Measurements from ENCODE around the gene NRDE2. TPM values are rescaled to one million over a fixed set of nuclear protein-coding genes. Genes with fewer than 3 reads are reported as not detected.

Gene NRDE2
- total RNA-seq, 1 experiment from 2014 or later, result 6.5 TPM

DNA sequence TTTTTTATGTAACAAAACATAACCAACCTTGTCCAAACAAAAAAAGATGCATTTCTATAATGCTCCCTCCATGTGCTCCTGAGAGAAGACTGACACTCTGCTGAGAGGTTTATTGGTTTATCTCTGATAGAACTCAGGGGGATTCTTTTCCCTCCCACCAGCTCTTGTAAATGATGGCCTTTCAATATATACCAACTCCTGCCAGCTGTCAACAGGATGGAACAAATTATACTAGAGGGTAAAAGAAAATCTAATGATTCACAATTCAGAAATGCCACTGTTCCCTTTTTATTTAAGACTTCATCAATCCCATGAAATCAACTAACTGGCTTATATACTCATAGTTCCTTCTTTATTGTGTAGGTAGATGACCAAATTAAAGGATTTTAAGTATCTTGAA lies 50.0 kb downstream of the NRDE2 start:
- H3K27ac ChIP-seq, result no peak overlapping the region

DNA sequence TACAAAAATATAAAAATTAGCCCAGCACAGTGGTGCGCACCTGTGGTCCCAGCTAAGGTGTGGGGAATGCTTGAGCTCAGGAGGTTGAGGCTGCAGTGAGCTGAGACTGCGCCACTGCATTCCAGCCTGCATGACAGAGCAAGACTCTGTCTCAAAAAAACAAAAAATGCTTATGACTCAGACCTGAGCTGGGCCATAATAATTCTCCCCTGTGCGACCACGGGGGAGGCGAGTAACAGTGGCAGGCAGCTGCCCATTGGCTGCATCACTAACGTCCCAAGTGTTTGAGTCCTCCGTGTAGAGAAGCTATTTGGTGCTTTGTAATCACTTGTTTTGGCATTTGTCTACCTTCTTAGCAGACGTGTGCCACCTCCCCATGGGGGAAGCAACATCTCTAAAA lies 50.5 kb downstream of the NRDE2 start:
- no peaks in the 10 kb centered on the region for H3K36me3 ChIP-seq (ENCODE audit: low read depth)
- ChIA-PET CTCF (no interaction called here), POLR2A (ENCODE audit: unreplicated experiment) (interaction anchor here (0.6 kb wide), 1 partner anchor 241 kb away, joined by 4 read pairs; no protein-coding TSS in a partner anchor)
- no peak overlapping the region for H3K4me2 ChIP-seq
- no peaks in the 10 kb centered on the region for H3K9me3 ChIP-seq (ENCODE audit: insufficient read depth, low read depth)
- BruUV-seq (replicated peaks), result no TSS peak
- H3K27ac ChIP-seq, result no peak overlapping the region
- H2AFZ ChIP-seq, result no peak overlapping the region
- DNase-seq, result peak in 1 of 2 experiments; percentile 7
- no peak for TF ChIP-seq EZH2 (IDR thresholded peaks at IDR 0.05; ENCODE audit: low read depth)
- TF ChIP-seq, protein P1, sequence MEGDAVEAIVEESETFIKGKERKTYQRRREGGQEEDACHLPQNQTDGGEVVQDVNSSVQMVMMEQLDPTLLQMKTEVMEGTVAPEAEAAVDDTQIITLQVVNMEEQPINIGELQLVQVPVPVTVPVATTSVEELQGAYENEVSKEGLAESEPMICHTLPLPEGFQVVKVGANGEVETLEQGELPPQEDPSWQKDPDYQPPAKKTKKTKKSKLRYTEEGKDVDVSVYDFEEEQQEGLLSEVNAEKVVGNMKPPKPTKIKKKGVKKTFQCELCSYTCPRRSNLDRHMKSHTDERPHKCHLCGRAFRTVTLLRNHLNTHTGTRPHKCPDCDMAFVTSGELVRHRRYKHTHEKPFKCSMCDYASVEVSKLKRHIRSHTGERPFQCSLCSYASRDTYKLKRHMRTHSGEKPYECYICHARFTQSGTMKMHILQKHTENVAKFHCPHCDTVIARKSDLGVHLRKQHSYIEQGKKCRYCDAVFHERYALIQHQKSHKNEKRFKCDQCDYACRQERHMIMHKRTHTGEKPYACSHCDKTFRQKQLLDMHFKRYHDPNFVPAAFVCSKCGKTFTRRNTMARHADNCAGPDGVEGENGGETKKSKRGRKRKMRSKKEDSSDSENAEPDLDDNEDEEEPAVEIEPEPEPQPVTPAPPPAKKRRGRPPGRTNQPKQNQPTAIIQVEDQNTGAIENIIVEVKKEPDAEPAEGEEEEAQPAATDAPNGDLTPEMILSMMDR (conservative IDR thresholded peaks at IDR 0.05), result no peak
- no peaks in the 10 kb centered on the region for H3K79me2 ChIP-seq (ENCODE audit: low read depth)
- no peaks in the 10 kb centered on the region for H4K20me1 ChIP-seq (ENCODE audit: insufficient read depth)
- no peak overlapping the region for H3K4me3 ChIP-seq
- no peaks in the 10 kb centered on the region for H3K27me3 ChIP-seq (ENCODE audit: insufficient read depth, low read depth)
- intact Hi-C loops (cut with micrococcal nuclease; ENCODE audit: unreplicated experiment), result no loop called here
- H3K9me2 ChIP-seq (ENCODE audit: insufficient read depth), result no peaks in the 10 kb centered on the region
- H3F3A ChIP-seq (ENCODE audit: insufficient read depth, low read depth), result no peaks in the 10 kb centered on the region
- H3K4me1 ChIP-seq (replicated peaks; ENCODE audit: insufficient read depth), result no peaks in the 10 kb centered on the region

More for the DNA sequence above, 50.0 kb downstream of the NRDE2 start:
- TF ChIP-seq, protein P1 (conservative IDR thresholded peaks at IDR 0.05), result no peak
- no peak for TF ChIP-seq EZH2 (IDR thresholded peaks at IDR 0.05; ENCODE audit: low read depth)
- BruUV-seq (replicated peaks), result no TSS peak
- intact Hi-C loops (cut with micrococcal nuclease; ENCODE audit: unreplicated experiment), result no loop called here
- Histone ChIP-seq H3K4me1 (replicated peaks; ENCODE audit: insufficient read depth) (no peaks in the 10 kb centered on the region), H3K36me3 (ENCODE audit: low read depth) (no peaks in the 10 kb centered on the region), H3K9me2 (ENCODE audit: insufficient read depth) (no peaks in the 10 kb centered on the region), H2AFZ (no peak overlapping the region), H3K27me3 (ENCODE audit: insufficient read depth, low read depth) (no peaks in the 10 kb centered on the region), H3K4me3 (no peak overlapping the region), H3F3A (ENCODE audit: insufficient read depth, low read depth) (no peaks in the 10 kb centered on the region), H3K9me3 (ENCODE audit: insufficient read depth, low read depth) (no peaks in the 10 kb centered on the region), H3K4me2 (no peak overlapping the region), H3K79me2 (ENCODE audit: low read depth) (no peaks in the 10 kb centered on the region), H4K20me1 (ENCODE audit: insufficient read depth) (no peaks in the 10 kb centered on the region)
- CTCF ChIA-PET, result no interaction called here
- no peak for DNase-seq
- POLR2A ChIA-PET (ENCODE audit: unreplicated experiment), result interaction anchor here (0.6 kb wide), 1 partner anchor 241 kb away, joined by 4 read pairs; no protein-coding TSS in a partner anchor

DNA sequence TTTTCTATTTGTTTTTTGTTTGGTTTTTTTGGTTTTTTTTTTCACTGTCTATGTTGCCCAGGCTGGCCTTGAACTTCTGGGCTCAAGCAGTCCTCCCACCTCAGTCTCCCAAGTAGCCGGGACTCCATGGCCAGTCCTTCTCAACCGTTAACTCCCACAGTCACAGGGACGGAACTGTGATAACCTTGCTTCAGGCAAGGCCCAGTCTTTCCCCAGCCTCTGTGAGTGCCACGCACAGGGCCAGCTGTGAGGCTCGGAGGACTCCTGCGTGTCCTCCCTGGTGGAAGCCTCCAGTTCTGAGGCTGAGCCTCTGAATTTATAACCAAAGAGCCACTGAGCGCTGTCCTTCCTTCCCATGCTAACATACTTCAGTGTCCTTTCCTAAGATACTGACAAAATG lies 51.6 kb downstream of the NRDE2 start:
- no TSS peak for BruUV-seq (replicated peaks)
- Histone ChIP-seq H3K79me2 (ENCODE audit: low read depth) (no peaks in the 10 kb centered on the region), H3K27me3 (ENCODE audit: insufficient read depth, low read depth) (no peaks in the 10 kb centered on the region), H3F3A (ENCODE audit: insufficient read depth, low read depth) (0 out of 2 replicates have a peak, but pooled peaks cover 6% of the 10 kb centered on the region), H3K4me1 (replicated peaks; ENCODE audit: insufficient read depth) (no peaks in the 10 kb centered on the region), H3K27ac (no peak overlapping the region), H3K9me3 (ENCODE audit: insufficient read depth, low read depth) (no peaks in the 10 kb centered on the region), H3K36me3 (ENCODE audit: low read depth) (no peaks in the 10 kb centered on the region), H3K9me2 (ENCODE audit: insufficient read depth) (no peaks in the 10 kb centered on the region), H3K4me3 (no peak overlapping the region), H3K4me2 (no peak overlapping the region), H4K20me1 (ENCODE audit: insufficient read depth) (no peaks in the 10 kb centered on the region), H2AFZ (no peak overlapping the region)
- CTCF ChIA-PET, result no interaction called here
- intact Hi-C loops (cut with micrococcal nuclease; ENCODE audit: unreplicated experiment), result no loop called here
- no peak for DNase-seq
- TF ChIP-seq, protein P1 (conservative IDR thresholded peaks at IDR 0.05), result no peak
- TF ChIP-seq EZH2 (IDR thresholded peaks at IDR 0.05; ENCODE audit: low read depth), result no peak
- POLR2A ChIA-PET (ENCODE audit: unreplicated experiment), result no interaction called here

Measured in PC-9 (cell line).